ENCODE data around the gene TK2.

DNA sequence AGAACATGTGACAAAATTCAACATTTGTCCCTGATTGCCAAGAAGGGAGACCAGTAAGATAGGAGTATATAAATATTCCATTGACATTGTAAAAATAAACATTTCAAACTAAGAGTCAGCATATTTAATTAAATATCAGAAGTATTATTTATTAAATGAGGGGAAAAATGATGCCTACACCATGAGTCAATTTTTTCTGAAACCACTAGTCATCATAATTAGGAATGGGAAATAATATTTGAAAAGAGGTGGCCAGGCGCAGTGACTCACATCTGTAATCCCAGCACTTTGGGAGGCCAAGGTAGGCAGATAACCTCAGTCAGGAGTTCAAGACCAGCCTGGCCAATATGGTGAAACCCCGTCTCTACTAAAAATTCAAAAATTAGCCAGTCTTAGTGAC, 18.4 kb upstream of the TK2 start:
- TF ChIP-seq, protein P1, sequence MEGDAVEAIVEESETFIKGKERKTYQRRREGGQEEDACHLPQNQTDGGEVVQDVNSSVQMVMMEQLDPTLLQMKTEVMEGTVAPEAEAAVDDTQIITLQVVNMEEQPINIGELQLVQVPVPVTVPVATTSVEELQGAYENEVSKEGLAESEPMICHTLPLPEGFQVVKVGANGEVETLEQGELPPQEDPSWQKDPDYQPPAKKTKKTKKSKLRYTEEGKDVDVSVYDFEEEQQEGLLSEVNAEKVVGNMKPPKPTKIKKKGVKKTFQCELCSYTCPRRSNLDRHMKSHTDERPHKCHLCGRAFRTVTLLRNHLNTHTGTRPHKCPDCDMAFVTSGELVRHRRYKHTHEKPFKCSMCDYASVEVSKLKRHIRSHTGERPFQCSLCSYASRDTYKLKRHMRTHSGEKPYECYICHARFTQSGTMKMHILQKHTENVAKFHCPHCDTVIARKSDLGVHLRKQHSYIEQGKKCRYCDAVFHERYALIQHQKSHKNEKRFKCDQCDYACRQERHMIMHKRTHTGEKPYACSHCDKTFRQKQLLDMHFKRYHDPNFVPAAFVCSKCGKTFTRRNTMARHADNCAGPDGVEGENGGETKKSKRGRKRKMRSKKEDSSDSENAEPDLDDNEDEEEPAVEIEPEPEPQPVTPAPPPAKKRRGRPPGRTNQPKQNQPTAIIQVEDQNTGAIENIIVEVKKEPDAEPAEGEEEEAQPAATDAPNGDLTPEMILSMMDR (IDR thresholded peaks at IDR 0.05 in 8 of 11, conservative IDR thresholded peaks at IDR 0.05 in 3 of 11): no peak
- no peak for TF ChIP-seq POLR2A (IDR thresholded peaks at IDR 0.05)
